Fibroblast of skin of scalp (primary cell): Measurements from ENCODE around the gene OR5H14.

Experiments used
- DNase-seq: peaks from one replicate; pipeline ENCODE4 v3.0.0-alpha.2; 2013

Gene OR5H14

DNA sequence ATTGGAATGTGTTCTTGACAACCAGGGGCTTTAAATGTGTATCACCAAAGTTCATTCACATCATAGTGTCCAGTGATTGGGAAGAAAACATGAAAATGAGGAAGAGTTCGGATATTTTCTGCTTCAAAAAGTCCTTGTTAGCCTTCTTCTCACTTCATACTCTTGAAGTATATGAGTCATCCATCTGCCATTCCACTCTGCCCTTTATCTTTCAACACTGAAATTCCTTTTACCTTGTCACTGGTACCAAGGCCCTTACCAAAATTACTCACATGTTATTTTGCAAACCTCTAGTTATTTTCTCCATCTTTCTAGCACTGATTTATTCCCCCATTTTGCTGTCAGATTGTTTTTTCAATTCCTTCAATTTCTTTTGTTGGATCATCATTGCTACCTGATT, 51.7 kb downstream of the OR5H14 start:
- DNase-seq: no peak
